OCI-LY1 (cell line): ENCODE measurements around the gene PACSIN2.

Experiments used
- H2AFZ ChIP-seq: fragments of 200-600 bp; sonication (generic), shearing (Covaris generic); 2 replicates; pipeline ENCODE4 v1.6.0; 2014; ENCODE audit warnings: antibody characterized with exemption, mild to moderate bottlenecking, low read length
- H3F3A ChIP-seq: fragments of 200-600 bp; sonication (generic), shearing (Covaris generic); 2 replicates; pipeline ENCODE4 v1.6.0; 2014; ENCODE audit warnings: mild to moderate bottlenecking, antibody characterized with exemption, low read length, moderate library complexity; ENCODE audit not compliant: insufficient read depth
- H3K27ac ChIP-seq: fragments of 200-600 bp; sonication (generic); 2 replicates; pipeline ENCODE4 v1.5.1; 2014; ENCODE audit warnings: low read length, mixed run types, mild to moderate bottlenecking, low read depth; ENCODE audit not compliant: poor library complexity, severe bottlenecking
- H3K27me3 ChIP-seq: fragments of 200-600 bp; sonication (generic); 2 replicates; pipeline ENCODE4 v1.6.0; 2014; ENCODE audit warnings: antibody characterized with exemption, mild to moderate bottlenecking, low read length, moderate library complexity; ENCODE audit not compliant: insufficient read depth
- H3K36me3 ChIP-seq: fragments of 200-600 bp; sonication (generic); 2 replicates; pipeline ENCODE4 v1.6.1; 2014; ENCODE audit warnings: mild to moderate bottlenecking, antibody characterized with exemption, low read length, moderate library complexity, mixed read lengths; ENCODE audit not compliant: insufficient read depth
- H3K4me1 ChIP-seq: fragments of 200-600 bp; sonication (generic); 2 replicates; pipeline ENCODE4 v1.5.1; 2014; ENCODE audit warnings: mild to moderate bottlenecking, low read length, moderate library complexity; ENCODE audit not compliant: insufficient read depth, severe bottlenecking
- H3K4me2 ChIP-seq: fragments of 200-600 bp; sonication (generic), shearing (Covaris generic); 2 replicates; pipeline ENCODE4 v1.6.1; 2014; ENCODE audit warnings: low read length
- H3K4me3 ChIP-seq: fragments of 200-600 bp; sonication (generic); 2 replicates; pipeline ENCODE4 v1.5.1; 2014; ENCODE audit warnings: low read length, low read depth, mild to moderate bottlenecking, mixed read lengths; ENCODE audit not compliant: poor library complexity, severe bottlenecking
- H3K79me2 ChIP-seq: fragments of 200-600 bp; shearing (Covaris generic); 2 replicates; pipeline ENCODE4 v1.6.1; 2016; ENCODE audit warnings: mixed run types, low read length, mixed read lengths; ENCODE audit not compliant: insufficient read depth
- H3K9ac ChIP-seq: fragments of 200-600 bp; sonication (generic), shearing (Covaris generic); 2 replicates; pipeline ENCODE4 v1.6.1; 2014; ENCODE audit warnings: mild to moderate bottlenecking, low read length, mixed read lengths
- H3K9me2 ChIP-seq: fragments of 200-600 bp; sonication (generic), shearing (Covaris generic); 2 replicates; pipeline ENCODE4 v1.6.1; 2014; ENCODE audit warnings: low read depth, mild to moderate bottlenecking, low read length, mixed read lengths
- H3K9me3 ChIP-seq: fragments of 200-600 bp; shearing (Covaris generic); 2 replicates; pipeline ENCODE4 v1.6.1; 2014; ENCODE audit warnings: low read length, mixed read lengths
- H4K20me1 ChIP-seq: fragments of 200-600 bp; sonication (generic), shearing (Covaris generic); 2 replicates; pipeline ENCODE4 v1.6.0; 2016; ENCODE audit warnings: mild to moderate bottlenecking, low read length; ENCODE audit not compliant: insufficient read depth
- EZH2 ChIP-seq: fragments of 200-600 bp; sonication (generic), shearing (Covaris generic); IDR thresholded peaks from 2 replicates; pipeline ENCODE4 v1.8.0; 2017; ENCODE audit warnings: borderline replicate concordance, mixed run types, mild to moderate bottlenecking, antibody characterized with exemption, low read length, moderate library complexity, mixed read lengths
- TF ChIP-seq, protein P1 (sequence below): fragments of 200-600 bp; sonication (generic), shearing (Covaris generic); IDR thresholded peaks from 2 replicates; pipeline ENCODE4 v1.5.1; 2017; ENCODE audit warnings: mild to moderate bottlenecking, antibody characterized with exemption, low read length, moderate library complexity, mixed read lengths

The PACSIN2 gene

GRCh38 chr22:42889304-42889703 lies 125.6 kb downstream of the PACSIN2 start:
- no peak overlapping the region for H3K4me2 ChIP-seq
- H3K36me3 ChIP-seq, result no peaks in the 10 kb centered on the region
- H3K4me3 ChIP-seq, result no peak overlapping the region
- no peak overlapping the region for H2AFZ ChIP-seq
- peaks cover 10% of the 10 kb centered on the region for H3K4me1 ChIP-seq
- no peak for TF ChIP-seq EZH2
- TF ChIP-seq, protein P1, sequence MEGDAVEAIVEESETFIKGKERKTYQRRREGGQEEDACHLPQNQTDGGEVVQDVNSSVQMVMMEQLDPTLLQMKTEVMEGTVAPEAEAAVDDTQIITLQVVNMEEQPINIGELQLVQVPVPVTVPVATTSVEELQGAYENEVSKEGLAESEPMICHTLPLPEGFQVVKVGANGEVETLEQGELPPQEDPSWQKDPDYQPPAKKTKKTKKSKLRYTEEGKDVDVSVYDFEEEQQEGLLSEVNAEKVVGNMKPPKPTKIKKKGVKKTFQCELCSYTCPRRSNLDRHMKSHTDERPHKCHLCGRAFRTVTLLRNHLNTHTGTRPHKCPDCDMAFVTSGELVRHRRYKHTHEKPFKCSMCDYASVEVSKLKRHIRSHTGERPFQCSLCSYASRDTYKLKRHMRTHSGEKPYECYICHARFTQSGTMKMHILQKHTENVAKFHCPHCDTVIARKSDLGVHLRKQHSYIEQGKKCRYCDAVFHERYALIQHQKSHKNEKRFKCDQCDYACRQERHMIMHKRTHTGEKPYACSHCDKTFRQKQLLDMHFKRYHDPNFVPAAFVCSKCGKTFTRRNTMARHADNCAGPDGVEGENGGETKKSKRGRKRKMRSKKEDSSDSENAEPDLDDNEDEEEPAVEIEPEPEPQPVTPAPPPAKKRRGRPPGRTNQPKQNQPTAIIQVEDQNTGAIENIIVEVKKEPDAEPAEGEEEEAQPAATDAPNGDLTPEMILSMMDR, result no peak
- H3K27me3 ChIP-seq, result no peaks in the 10 kb centered on the region
- H3K9me2 ChIP-seq, result no peaks in the 10 kb centered on the region
- no peak overlapping the region for H3K27ac ChIP-seq
- no peaks in the 10 kb centered on the region for H4K20me1 ChIP-seq
- H3K9me3 ChIP-seq, result no peaks in the 10 kb centered on the region
- no peak overlapping the region for H3K9ac ChIP-seq
- H3F3A ChIP-seq, result no peaks in the 10 kb centered on the region
- H3K79me2 ChIP-seq, result no peaks in the 10 kb centered on the region

DNA sequence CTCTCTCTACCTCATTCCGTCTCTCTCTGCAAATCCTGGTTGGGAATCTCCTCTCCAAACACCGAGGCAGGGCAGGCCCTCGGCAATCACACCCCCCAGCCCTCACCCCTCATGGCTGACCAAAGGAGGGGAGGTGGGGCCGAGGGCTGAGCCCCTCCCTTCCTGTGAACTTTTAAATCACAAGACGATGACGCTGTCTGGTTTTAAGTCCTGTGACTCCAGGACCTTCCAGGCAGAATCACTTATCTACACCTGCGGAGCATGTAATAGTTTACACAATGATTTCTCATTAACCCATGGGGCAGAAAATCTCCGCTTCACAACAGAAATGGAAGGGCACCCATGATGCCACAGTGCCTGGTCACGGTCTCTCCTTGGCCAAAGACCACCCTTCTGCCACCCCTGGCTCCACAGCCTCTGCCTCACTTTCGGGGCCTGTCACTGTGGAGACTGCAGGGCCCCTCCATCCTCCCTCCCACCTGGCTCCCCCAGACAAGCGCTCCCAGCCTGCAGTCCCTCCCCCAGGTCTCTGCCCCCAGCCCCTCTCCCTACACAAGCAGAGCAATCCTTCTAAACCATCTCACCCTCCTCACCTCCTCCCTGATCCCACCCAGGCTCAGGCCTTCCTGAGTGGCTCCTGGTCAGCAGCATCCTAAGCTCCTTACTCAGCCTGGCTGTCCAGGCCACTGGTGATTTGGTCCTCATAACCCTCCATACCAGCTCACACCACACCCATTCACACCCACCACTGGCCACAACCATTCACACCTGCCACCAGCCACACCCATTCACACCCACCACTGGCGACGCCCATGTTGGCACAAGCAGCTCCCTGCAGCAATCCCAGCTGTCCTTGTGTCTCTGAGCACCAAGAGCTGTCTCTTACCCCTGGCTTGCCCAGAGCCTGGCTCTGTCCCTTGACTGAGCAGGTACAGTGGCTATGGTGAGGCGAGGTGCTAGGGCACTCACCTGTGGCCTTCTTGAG lies 127.1 kb downstream of the PACSIN2 start:
- Histone ChIP-seq H3K36me3 (peaks cover 6% of the 10 kb centered on the region; the same call in 1 of the 2 replicates), H4K20me1 (no peaks in the 10 kb centered on the region), H3K9ac (no peak overlapping the region), H3K79me2 (no peaks in the 10 kb centered on the region), H3K9me3 (no peaks in the 10 kb centered on the region), H3K27ac (no peak overlapping the region), H3K27me3 (no peaks in the 10 kb centered on the region), H3F3A (no peaks in the 10 kb centered on the region), H3K9me2 (no peaks in the 10 kb centered on the region), H2AFZ (no peak overlapping the region), H3K4me1 (peaks cover 7% of the 10 kb centered on the region), H3K4me2 (no peak overlapping the region), H3K4me3 (no peak overlapping the region)
- no peak for TF ChIP-seq EZH2
- TF ChIP-seq, protein P1, result no peak

GRCh38 chr22:42887120-42887519 lies 127.8 kb downstream of the PACSIN2 start:
- H3K36me3 ChIP-seq, result peaks cover 6% of the 10 kb centered on the region; the same call in 1 of the 2 replicates

More at GRCh38 chr22:42887120-42887519, 127.8 kb downstream of the PACSIN2 start:
- H3K79me2 ChIP-seq, result no peaks in the 10 kb centered on the region
- no peaks in the 10 kb centered on the region for H3K27me3 ChIP-seq
- TF ChIP-seq EZH2, result no peak
- TF ChIP-seq, protein P1, result no peak
- no peak overlapping the region for H3K9ac ChIP-seq
- H3K4me3 ChIP-seq, result no peak overlapping the region
- no peaks in the 10 kb centered on the region for H3F3A ChIP-seq
- H3K4me2 ChIP-seq, result no peak overlapping the region
- H2AFZ ChIP-seq, result no peak overlapping the region
- no peaks in the 10 kb centered on the region for H4K20me1 ChIP-seq
- no peak overlapping the region for H3K27ac ChIP-seq
- no peaks in the 10 kb centered on the region for H3K9me2 ChIP-seq
- no peaks in the 10 kb centered on the region for H3K9me3 ChIP-seq
- H3K4me1 ChIP-seq, result peaks cover 7% of the 10 kb centered on the region
